Activated naive CD4-positive, alpha-beta T cell treated with anti-CD3 and anti-CD28 coated beads for 36 hours (primary cell): Measurements from ENCODE around the gene HNRNPCL2. TPM values are rescaled to one million over a fixed set of nuclear protein-coding genes. Genes with fewer than 3 reads are reported as not detected.
"Not testable (repeated sequence)": the region's sequence is repeated elsewhere in the genome, so short reads cannot be mapped to it uniquely, and the experiment has no call there.

Source experiments
- CTCF ChIA-PET: fragments of 350-600 bp; sonication (Branson Sonifier 250); formaldehyde crosslinking; loops from one replicate; lab custom pipeline; 2021; ENCODE audit warnings: antibody characterized with exemption; lab: Charles Lee
- DNase-seq: peaks from one replicate; pipeline ENCODE4 v3.0.0-alpha.2; 2020
- H3K27ac Mint-ChIP-seq: one replicate; pipeline ENCODE4 v1.8.0; 2021; ENCODE audit warnings: mild to moderate bottlenecking, mixed read lengths
- H3K27me3 Mint-ChIP-seq: one replicate; pipeline ENCODE4 v1.8.0; 2021; ENCODE audit warnings: low read depth, mixed read lengths
- H3K36me3 Mint-ChIP-seq: one replicate; pipeline ENCODE4 v1.8.0; 2021; ENCODE audit warnings: low read depth, mixed read lengths
- H3K4me1 Mint-ChIP-seq: one replicate; pipeline ENCODE4 v1.8.0; 2021; ENCODE audit warnings: low read depth, mixed read lengths
- H3K4me3 Mint-ChIP-seq: one replicate; pipeline ENCODE4 v1.8.0; 2021; ENCODE audit warnings: mild to moderate bottlenecking, moderate library complexity, mixed read lengths
- H3K9me3 Mint-ChIP-seq: one replicate; pipeline ENCODE4 v1.8.0; 2021; ENCODE audit warnings: mixed read lengths
- intact Hi-C: fragments of 100-400 bp; cut with micrococcal nuclease; formaldehyde crosslinking; loops from one replicate; pipeline ENCODE4 v1.15.1; 2023
- total RNA-seq, 2 experiments: library from RNA; stranded (reverse); gene quantifications; one replicate each; pipeline ENCODE4 v1.2.3, GENCODE V29; 2021

The HNRNPCL2 gene
- not detected for total RNA-seq

DNA sequence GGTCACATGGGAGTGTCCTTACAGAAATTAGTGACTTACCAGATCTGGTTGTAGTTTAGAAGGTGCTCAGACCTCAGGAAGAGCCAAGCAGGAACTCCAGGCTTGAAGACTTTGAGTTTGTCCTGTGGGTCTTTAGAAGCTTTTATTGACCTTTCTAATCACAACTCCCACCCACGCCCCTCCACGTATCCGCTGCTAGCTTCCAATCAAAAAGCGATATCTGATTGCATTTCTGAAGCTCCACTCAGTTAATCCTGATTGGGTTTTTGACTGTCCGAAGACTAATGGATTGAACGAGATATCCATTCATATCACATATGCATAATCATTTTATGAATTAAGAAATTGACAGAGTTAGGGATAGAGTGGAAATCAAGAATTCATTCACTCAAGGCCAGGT is at the start of gene HNRNPCL2:
Gene HNRNPCL2, minus strand, starts transcription at position 101 of the 400 bp plus-strand sequence. CDS start 454 bp downstream, outside the sequence.
- DNase-seq, H3K27ac Mint-ChIP-seq, H3K4me1 Mint-ChIP-seq, intact Hi-C loops, H3K9me3 Mint-ChIP-seq, H3K36me3 Mint-ChIP-seq, H3K4me3 Mint-ChIP-seq, CTCF ChIA-PET: not testable (repeated sequence)
- H3K27me3 Mint-ChIP-seq = peaks cover 20% of the 10 kb centered on the region

DNA sequence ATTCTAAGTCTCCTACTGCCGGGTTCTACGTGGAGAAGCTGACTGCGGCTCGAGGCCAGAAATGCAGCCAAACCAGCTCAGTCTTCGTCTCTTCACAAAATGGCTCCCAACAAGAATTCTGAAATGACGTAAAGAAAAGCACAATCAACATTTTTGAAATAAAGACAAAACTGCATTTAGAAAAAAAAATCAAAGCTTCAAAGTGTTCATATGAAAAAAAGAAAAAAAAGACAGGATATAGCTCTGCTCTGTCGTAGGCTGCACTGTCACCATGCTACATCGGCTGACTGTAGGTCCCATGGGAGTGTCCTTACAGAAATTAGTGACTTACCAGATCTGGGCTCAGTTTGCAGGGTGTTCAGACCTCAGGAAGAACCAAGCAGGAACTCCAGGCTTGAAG is 48.9 kb upstream of the HNRNPCL2 start, which contains the start of gene HNRNPCL4:
Gene HNRNPCL4, minus strand, starts transcription at position 101 of the 400 bp plus-strand sequence. CDS start 164 bp downstream, outside the sequence.
- H3K4me3 Mint-ChIP-seq, H3K27ac Mint-ChIP-seq, intact Hi-C loops, H3K27me3 Mint-ChIP-seq, H3K4me1 Mint-ChIP-seq, H3K9me3 Mint-ChIP-seq, H3K36me3 Mint-ChIP-seq, CTCF ChIA-PET, DNase-seq: not testable (repeated sequence)

DNA sequence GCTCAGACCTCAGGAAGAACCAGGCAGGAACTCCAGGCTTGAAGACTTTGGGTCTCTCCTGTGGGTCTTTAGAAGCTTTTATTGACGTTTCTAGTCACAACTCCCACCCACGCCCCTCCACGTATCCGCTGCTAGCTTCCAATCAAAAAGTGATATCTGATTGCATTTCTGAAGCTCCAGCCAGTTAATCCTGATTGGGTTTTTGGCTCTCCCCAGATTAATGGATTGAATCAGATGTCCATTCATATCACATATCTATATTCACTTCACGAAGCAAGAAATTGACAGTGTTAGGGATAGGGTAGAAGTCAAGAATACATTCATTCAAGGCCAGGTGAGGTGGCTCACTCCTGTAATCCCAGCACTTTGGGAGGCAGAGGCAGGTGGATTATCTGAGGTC is 39.3 kb upstream of the HNRNPCL2 start, which contains the start of gene PRAMEF26:
Gene PRAMEF26, minus strand, starts transcription at position 101 of the 400 bp plus-strand sequence. CDS start 2,914 bp downstream, outside the sequence.
- intact Hi-C loops, H3K27me3 Mint-ChIP-seq, H3K9me3 Mint-ChIP-seq, DNase-seq, CTCF ChIA-PET, H3K27ac Mint-ChIP-seq, H3K4me3 Mint-ChIP-seq, H3K4me1 Mint-ChIP-seq, H3K36me3 Mint-ChIP-seq: not testable (repeated sequence)

DNA sequence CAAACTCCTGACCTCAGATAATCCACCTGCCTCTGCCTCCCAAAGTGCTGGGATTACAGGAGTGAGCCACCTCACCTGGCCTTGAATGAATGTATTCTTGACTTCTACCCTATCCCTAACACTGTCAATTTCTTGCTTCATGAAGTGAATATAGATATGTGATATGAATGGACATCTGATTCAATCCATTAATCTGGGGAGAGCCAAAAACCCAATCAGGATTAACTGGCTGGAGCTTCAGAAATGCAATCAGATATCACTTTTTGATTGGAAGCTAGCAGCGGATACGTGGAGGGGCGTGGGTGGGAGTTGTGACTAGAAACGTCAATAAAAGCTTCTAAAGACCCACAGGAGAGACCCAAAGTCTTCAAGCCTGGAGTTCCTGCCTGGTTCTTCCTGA is 46.2 kb downstream of the HNRNPCL2 start, which contains the start of gene PRAMEF25:
Gene PRAMEF25, plus strand, starts transcription at position 301 of the 400 bp plus-strand sequence. CDS start 2,920 bp downstream, outside the sequence.
- H3K27me3 Mint-ChIP-seq, CTCF ChIA-PET, H3K27ac Mint-ChIP-seq, intact Hi-C loops, H3K4me1 Mint-ChIP-seq, H3K36me3 Mint-ChIP-seq, H3K4me3 Mint-ChIP-seq, DNase-seq, H3K9me3 Mint-ChIP-seq: not testable (repeated sequence)

Other genes starting within 250 kb of the HNRNPCL2 start
- not detected for gene PRAMEF4, start 230.7 kb downstream of the HNRNPCL2 start, total RNA-seq
- not detected for gene PRAMEF10, start 218.6 kb downstream of the HNRNPCL2 start, total RNA-seq
- gene PRAMEF7, start 200.2 kb downstream of the HNRNPCL2 start, total RNA-seq = not detected
- gene PRAMEF6, start 169.3 kb downstream of the HNRNPCL2 start, total RNA-seq = not detected
- not detected for gene PRAMEF27, start 60.3 kb downstream of the HNRNPCL2 start, total RNA-seq
- not detected for gene HNRNPCL3, start 56.1 kb downstream of the HNRNPCL2 start, total RNA-seq
- gene PRAMEF25, start 46.1 kb downstream of the HNRNPCL2 start, total RNA-seq = not detected
- gene PRAMEF26, start 39.2 kb upstream of the HNRNPCL2 start, total RNA-seq = not detected
- gene HNRNPCL4, start 48.8 kb upstream of the HNRNPCL2 start, total RNA-seq = not detected
- not detected for gene PRAMEF9, start 55.0 kb upstream of the HNRNPCL2 start, total RNA-seq
- gene PRAMEF13, start 84.6 kb upstream of the HNRNPCL2 start, total RNA-seq = not detected
- not detected for gene PRAMEF18, start 109.3 kb upstream of the HNRNPCL2 start, total RNA-seq
- not detected for gene PRAMEF5, start 137.3 kb upstream of the HNRNPCL2 start, total RNA-seq
- gene PRAMEF8, start 168.3 kb upstream of the HNRNPCL2 start, total RNA-seq = not detected
- gene PRAMEF33, start 186.7 kb upstream of the HNRNPCL2 start, total RNA-seq = not detected
- not detected for gene PRAMEF15, start 198.7 kb upstream of the HNRNPCL2 start, total RNA-seq
- gene PRAMEF14, start 230.3 kb upstream of the HNRNPCL2 start, total RNA-seq = not detected